ENCODE measurements around the gene S100A5. TPM values are rescaled to one million over a fixed set of nuclear protein-coding genes. Genes with fewer than 3 reads are reported as not detected.
"Not testable (repeated sequence)": the region's sequence is repeated elsewhere in the genome, so short reads cannot be mapped to it uniquely, and the experiment has no call there.

S100A5 gene
- total RNA-seq, 3 donors from 2014 or later: not detected

GRCh38 chr1:153563991-153564390, 23.3 kb upstream of the S100A5 start:
- DNase-seq (no peak), ATAC-seq (no peak)
- no peak for TF ChIP-seq CTCF (IDR thresholded peaks at IDR 0.05)
- Histone ChIP-seq H3K9me3 (no peaks in the 10 kb centered on the region), H3K36me3 (ENCODE audit: low read depth) (no peaks in the 10 kb centered on the region), H3K4me1 (ENCODE audit: low read depth) (peaks cover 33% of the 10 kb centered on the region), H3K4me3 (no peak overlapping the region)
- intact Hi-C loops (cut with DNase I, micrococcal nuclease): no loop called here

GRCh38 chr1:153563483-153563901, 22.8 kb upstream of the S100A5 start:
- no peaks in the 10 kb centered on the region for H3K9me3 ChIP-seq
- H3K36me3 ChIP-seq (ENCODE audit: low read depth): no peaks in the 10 kb centered on the region
- peaks cover 33% of the 10 kb centered on the region for H3K4me1 ChIP-seq (ENCODE audit: low read depth)
- ATAC-seq (no peak), DNase-seq (no peak)
- intact Hi-C loops (cut with DNase I, micrococcal nuclease): no loop called here
- no peak for TF ChIP-seq CTCF (IDR thresholded peaks at IDR 0.05)
- no peak overlapping the region for H3K4me3 ChIP-seq

GRCh38 chr1:153562021-153562420, 21.3 kb upstream of the S100A5 start:
- H3K36me3 ChIP-seq (ENCODE audit: low read depth); H3K9me3 ChIP-seq; DNase-seq; intact Hi-C loops (cut with DNase I, micrococcal nuclease); ATAC-seq; H3K4me3 ChIP-seq: not testable (repeated sequence)
- H3K4me1 ChIP-seq (ENCODE audit: low read depth): peaks cover 18% of the 10 kb centered on the region

GRCh38 chr1:153561466-153561985, 20.8 kb upstream of the S100A5 start:
- no peak for ATAC-seq
- H3K36me3 ChIP-seq (ENCODE audit: low read depth): no peaks in the 10 kb centered on the region
- peaks cover 13% of the 10 kb centered on the region for H3K4me1 ChIP-seq (ENCODE audit: low read depth)
- no peak for TF ChIP-seq CTCF (IDR thresholded peaks at IDR 0.05)
- no peak for DNase-seq
- intact Hi-C loops (cut with DNase I, micrococcal nuclease): no loop called here
- H3K9me3 ChIP-seq: no peaks in the 10 kb centered on the region
- no peak overlapping the region for H3K4me3 ChIP-seq

DNA sequence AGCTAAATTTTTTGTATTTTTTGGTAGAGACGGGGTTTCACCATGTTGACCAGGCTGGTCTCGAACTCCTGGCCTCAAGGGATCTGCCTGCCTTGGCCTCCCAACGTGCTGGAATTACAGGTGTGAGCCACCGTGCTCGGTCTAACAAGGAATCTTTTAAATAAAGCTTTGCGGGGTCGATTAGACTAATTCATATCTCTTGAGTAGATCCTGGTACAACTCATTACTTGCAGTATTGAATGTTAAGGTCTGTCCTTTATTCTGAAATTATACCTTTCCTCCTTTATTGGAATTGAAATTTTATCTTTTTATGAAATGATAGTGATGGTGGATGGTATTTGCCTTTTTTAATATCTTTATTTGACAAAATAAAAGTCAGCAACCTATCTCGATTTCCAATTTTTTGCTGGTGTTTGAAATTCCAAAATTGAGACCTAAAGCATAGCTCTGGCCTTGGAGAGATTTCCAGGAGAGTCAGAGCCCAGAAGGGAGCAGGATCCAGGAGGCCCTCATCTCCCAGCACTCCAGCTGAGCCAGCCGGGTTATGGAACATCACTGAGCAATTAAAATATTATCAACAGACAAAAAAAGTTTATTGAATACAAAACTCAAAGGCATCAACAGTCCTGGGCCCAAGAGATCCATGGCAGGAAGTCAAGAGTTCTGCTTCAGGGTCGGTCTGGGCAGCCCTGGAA, 20.2 kb upstream of the S100A5 start:
- H3K36me3 ChIP-seq (ENCODE audit: low read depth): no peaks in the 10 kb centered on the region
- H3K9me3 ChIP-seq: no peaks in the 10 kb centered on the region
- H3K4me3 ChIP-seq: no peak overlapping the region
- ATAC-seq: no peak
- DNase-seq: no peak
- intact Hi-C loops (cut with DNase I, micrococcal nuclease): no loop called here
- no peak for TF ChIP-seq CTCF (IDR thresholded peaks at IDR 0.05)
- H3K4me1 ChIP-seq (ENCODE audit: low read depth): peaks cover 7% of the 10 kb centered on the region

DNA sequence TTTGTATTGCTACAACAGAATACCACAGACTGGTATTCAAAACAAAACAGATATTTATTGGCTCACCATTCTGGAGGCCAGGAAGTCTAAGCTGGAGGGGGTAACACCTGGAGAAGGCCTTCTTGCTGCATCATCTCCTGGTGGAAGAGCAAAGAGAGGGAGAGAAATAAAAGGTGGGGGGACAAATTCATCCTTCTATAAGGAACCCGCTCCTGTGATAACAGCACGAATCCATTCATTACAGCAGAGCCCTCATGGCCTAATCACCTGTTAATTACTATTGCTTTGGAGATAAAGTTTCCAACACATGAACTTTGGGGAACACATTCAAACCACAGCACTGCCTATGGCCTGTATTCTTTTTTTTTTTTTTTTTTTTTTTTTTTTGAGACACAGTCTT, 19.5 kb upstream of the S100A5 start:
- intact Hi-C loops (cut with DNase I, micrococcal nuclease): no loop called here
- TF ChIP-seq CTCF (IDR thresholded peaks at IDR 0.05): no peak
- no peak overlapping the region for H3K4me3 ChIP-seq
- H3K9me3 ChIP-seq: no peaks in the 10 kb centered on the region
- no peaks in the 10 kb centered on the region for H3K36me3 ChIP-seq (ENCODE audit: low read depth)
- H3K4me1 ChIP-seq (ENCODE audit: low read depth): peaks cover under 1% of the 10 kb centered on the region
- DNase-seq: no peak
- ATAC-seq: no peak

Data from mucosa of descending colon (tissue), 3 donors.